Measurements from ENCODE around the gene CAPN9. TPM values are rescaled to one million over a fixed set of nuclear protein-coding genes. Genes with fewer than 3 reads are reported as not detected.

The CAPN9 gene
- total and polyA plus RNA-seq, 9 of the 15 experiments (the other 6 are each of a cell fraction or from before 2014, with no cell fraction given), result not detected

GRCh38 chr1:230814949-230815692 is 67.9 kb downstream of the CAPN9 start (continued):
- TF ChIP-seq, protein P1, sequence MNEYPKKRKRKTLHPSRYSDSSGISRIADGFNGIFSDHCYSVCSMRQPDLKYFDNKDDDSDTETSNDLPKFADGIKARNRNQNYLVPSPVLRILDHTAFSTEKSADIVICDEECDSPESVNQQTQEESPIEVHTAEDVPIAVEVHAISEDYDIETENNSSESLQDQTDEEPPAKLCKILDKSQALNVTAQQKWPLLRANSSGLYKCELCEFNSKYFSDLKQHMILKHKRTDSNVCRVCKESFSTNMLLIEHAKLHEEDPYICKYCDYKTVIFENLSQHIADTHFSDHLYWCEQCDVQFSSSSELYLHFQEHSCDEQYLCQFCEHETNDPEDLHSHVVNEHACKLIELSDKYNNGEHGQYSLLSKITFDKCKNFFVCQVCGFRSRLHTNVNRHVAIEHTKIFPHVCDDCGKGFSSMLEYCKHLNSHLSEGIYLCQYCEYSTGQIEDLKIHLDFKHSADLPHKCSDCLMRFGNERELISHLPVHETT (CRISPR knock-in tag; conservative IDR thresholded peaks at IDR 0.05 in 1 of 2, IDR thresholded peaks at IDR 0.05 in 1 of 2), result no peak
- no peak for TF ChIP-seq CBFA2T3 (IDR thresholded peaks at IDR 0.05)
- TF ChIP-seq, protein P2, sequence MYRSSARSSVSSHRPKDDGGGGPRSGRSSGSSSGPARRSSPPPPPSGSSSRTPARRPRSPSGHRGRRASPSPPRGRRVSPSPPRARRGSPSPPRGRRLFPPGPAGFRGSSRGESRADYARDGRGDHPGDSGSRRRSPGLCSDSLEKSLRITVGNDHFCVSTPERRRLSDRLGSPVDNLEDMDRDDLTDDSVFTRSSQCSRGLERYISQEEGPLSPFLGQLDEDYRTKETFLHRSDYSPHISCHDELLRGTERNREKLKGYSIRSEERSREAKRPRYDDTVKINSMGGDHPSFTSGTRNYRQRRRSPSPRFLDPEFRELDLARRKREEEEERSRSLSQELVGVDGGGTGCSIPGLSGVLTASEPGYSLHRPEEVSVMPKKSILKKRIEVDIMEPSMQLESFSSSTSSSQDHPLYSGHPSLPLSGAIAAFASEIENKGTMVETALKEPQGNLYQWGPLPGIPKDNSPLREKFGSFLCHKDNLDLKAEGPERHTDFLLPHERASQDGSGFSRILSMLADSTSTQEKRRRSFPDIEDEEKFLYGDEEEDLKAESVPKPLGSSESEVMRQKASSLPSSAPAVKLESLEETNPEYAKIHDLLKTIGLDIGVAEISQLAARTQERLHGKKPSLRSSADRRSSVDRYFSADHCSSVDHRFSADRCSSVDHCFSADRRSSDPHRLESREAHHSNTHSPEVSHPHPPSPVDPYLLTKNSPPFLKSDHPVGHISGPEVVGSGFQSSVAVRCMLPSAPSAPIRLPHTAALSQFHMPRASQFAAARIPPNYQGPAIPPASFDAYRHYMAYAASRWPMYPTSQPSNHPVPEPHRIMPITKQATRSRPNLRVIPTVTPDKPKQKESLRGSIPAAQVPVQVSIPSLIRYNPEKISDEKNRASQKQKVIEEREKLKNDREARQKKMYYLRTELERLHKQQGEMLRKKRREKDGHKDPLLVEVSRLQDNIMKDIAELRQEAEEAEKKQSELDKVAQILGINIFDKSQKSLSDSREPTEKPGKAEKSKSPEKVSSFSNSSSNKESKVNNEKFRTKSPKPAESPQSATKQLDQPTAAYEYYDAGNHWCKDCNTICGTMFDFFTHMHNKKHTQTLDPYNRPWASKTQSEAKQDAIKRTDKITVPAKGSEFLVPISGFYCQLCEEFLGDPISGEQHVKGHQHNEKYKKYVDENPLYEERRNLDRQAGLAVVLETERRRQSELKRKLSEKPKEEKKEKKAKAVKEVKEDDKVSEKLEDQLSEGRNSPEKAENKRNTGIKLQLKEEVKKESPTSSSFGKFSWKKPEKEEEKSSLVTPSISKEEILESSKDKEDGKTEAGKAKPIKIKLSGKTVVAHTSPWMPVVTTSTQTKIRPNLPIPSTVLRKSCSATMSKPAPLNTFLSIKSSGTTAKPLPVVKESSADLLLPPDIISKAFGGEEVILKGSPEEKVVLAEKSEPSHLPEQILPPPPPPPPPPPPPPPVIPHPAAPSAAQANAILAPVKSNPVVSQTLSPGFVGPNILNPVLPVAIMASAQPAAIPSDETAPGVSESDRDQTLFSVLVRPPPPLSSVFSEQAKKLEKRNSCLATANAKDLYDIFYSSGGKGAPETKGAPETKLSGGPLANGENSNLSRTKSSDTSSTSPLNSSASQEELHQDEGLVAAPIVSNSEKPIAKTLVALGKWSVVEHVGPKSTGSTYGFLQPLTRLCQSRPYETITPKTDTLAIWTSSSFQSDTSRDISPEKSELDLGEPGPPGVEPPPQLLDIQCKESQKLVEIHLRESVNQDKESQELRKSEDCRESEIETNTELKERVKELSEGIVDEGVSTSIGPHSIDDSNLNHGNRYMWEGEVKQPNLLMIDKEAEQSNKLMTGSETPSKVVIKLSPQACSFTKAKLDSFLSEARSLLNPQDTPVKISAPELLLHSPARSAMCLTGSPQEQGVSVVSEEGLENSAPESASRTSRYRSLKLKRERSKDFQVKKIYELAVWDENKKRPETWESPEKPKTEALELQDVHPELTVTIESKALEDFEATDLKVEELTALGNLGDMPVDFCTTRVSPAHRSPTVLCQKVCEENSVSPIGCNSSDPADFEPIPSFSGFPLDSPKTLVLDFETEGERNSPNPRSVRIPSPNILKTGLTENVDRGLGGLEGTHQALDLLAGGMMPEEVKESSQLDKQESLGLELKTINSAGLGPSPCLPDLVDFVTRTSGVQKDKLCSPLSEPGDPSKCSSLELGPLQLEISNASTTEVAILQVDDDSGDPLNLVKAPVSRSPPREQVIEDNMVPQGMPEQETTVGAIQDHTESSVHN (IDR thresholded peaks at IDR 0.05; ENCODE audit: borderline replicate concordance in 1 of 2, low read depth in 1 of 2), result no peak
- TF ChIP-seq ZNF76 (CRISPR knock-in tag; IDR thresholded peaks at IDR 0.05; ENCODE audit: borderline replicate concordance), result no peak
- TF ChIP-seq TBL1XR1 (IDR thresholded peaks at IDR 0.05; ENCODE audit: low read length in 2 of 2), result no peak
- TF ChIP-seq ZNF134 (CRISPR knock-in tag; conservative IDR thresholded peaks at IDR 0.05), result no peak
- no peak for TF ChIP-seq PHTF2 (CRISPR knock-in tag; IDR thresholded peaks at IDR 0.05)
- TF ChIP-seq KDM2B (CRISPR knock-in tag; IDR thresholded peaks at IDR 0.05), result no peak
- TF ChIP-seq PYGO2 (tag; IDR thresholded peaks at IDR 0.05), result no peak
